ENCODE measurements around the gene B4GALT2. TPM values are rescaled to one million over a fixed set of nuclear protein-coding genes. Genes with fewer than 3 reads are reported as not detected.

The B4GALT2 gene
- total and polyA plus RNA-seq, 9 of the 15 experiments (the other 6 are each of a cell fraction or from before 2014, with no cell fraction given) = 1.3 to 86.8 (median 43.8) TPM

- TF ChIP-seq ZNF239 (CRISPR knock-in tag; IDR thresholded peaks at IDR 0.05) (no peak), GABPB1 (CRISPR knock-in tag; IDR thresholded peaks at IDR 0.05) (peak; percentile 85), TAF9B (IDR thresholded peaks at IDR 0.05; ENCODE audit: partially characterized antibody) (no peak), KLF10 (CRISPR knock-in tag; IDR thresholded peaks at IDR 0.05) (no peak), E2F6 (IDR thresholded peaks at IDR 0.05; ENCODE audit: borderline replicate concordance in 1 of 2, extremely low read depth in 1 of 2, insufficient read depth in 1 of 2, insufficient read length in 1 of 2, low read depth in 1 of 2, low read length in 1 of 2, poor library complexity in 1 of 2, severe bottlenecking in 1 of 2) (peak; percentile 94 to 96), ZNF282 (CRISPR knock-in tag; IDR thresholded peaks at IDR 0.05) (no peak; the same call in 1 of the 2 replicates), ZNF445 (CRISPR knock-in tag; IDR thresholded peaks at IDR 0.05; ENCODE audit: low read depth) (no peak), SIN3B (IDR thresholded peaks at IDR 0.05; ENCODE audit: low read depth) (peak; percentile 82; the same call in 1 of the 2 replicates), CBX3 (IDR thresholded peaks at IDR 0.05; ENCODE audit: borderline replicate concordance in 1 of 2, low read length in 2 of 2) (no peak), SOX6 (IDR thresholded peaks at IDR 0.05) (no peak), SPI1 (IDR thresholded peaks at IDR 0.05; ENCODE audit: borderline replicate concordance, low read depth, low read length) (no peak), NR2C2 (CRISPR knock-in tag; IDR thresholded peaks at IDR 0.05) (peak; percentile 90), NR2C2 (tag; IDR thresholded peaks at IDR 0.05) (peak; percentile 91), FOXO4 (CRISPR knock-in tag; IDR thresholded peaks at IDR 0.05) (no peak), U2AF1 (optimal IDR thresholded peaks at IDR 0.05; ENCODE audit: low read depth, low read length) (peak; percentile 77), REST (IDR thresholded peaks at IDR 0.05; ENCODE audit: borderline replicate concordance) (peak; percentile 97), REST (CRISPR knock-in tag; IDR thresholded peaks at IDR 0.05; ENCODE audit: low read depth) (peak; percentile 72), RB1 (IDR thresholded peaks at IDR 0.05; ENCODE audit: low read depth) (peak; percentile 81; the same call in 1 of the 2 replicates)
These were observed 4.4 kb upstream of the B4GALT2 start, which contains the start of gene ATP6V0B (continued) for GRCh38 chr1:43974443-43975248.

Measured in K562 (cell line).